GM03348 (cell line): ENCODE measurements around the gene RSPRY1.
A peak's percentile ranks its signal among the peaks of the same experiment; 100 is the strongest.

ENCODE experiments used
- DNase-seq: peaks from one replicate; pipeline ENCODE4 v3.0.0; 2012; ENCODE audit warnings: low spot score

Gene RSPRY1

DNA sequence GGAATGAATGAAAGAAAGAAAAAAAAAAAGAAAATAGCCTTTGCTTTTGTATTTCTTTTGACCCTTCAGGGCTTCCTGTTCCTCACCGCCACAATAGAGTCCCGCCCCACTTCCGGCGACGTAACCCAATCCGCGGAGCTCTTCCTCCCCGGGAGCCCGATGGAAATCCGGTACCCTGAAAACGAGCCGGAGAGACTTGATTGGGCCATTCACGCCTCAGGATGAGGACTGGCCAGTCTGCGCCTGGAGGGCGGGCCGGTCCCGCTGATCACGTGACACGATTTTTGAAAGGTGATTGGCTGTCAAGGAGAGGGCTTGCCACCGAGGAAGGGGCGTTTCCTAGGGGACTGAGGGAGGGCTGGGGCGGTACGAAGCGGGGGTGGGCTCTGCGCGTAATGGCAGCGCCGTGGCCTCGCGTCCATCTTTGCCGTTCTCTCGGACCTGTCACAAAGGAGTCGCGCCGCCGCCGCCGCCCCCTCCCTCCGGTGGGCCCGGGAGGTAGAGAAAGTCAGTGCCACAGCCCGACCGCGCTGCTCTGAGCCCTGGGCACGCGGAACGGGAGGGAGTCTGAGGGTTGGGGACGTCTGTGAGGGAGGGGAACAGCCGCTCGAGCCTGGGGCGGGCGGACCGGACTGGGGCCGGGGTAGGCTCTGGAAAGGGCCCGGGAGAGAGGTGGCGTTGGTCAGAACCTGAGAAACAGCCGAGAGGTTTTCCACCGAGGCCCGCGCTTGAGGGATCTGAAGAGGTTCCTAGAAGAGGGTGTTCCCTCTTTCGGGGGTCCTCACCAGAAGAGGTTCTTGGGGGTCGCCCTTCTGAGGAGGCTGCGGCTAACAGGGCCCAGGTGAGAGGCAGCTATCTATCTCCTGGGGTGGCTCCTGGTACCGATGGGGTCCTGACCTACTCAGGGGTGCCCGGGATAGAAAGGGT is at the start of gene RSPRY1, which contains the start of gene PSME3IP1:
TSS of gene RSPRY1 (plus strand) at position 385 of the 927 bp plus-strand sequence. CDS start 18,330 bp downstream, outside the sequence.
TSS of gene PSME3IP1 (minus strand) at position 95 of the 927 bp plus-strand sequence. CDS start 12,185 bp downstream, outside the sequence.
- peak; percentile 100 for DNase-seq

DNA sequence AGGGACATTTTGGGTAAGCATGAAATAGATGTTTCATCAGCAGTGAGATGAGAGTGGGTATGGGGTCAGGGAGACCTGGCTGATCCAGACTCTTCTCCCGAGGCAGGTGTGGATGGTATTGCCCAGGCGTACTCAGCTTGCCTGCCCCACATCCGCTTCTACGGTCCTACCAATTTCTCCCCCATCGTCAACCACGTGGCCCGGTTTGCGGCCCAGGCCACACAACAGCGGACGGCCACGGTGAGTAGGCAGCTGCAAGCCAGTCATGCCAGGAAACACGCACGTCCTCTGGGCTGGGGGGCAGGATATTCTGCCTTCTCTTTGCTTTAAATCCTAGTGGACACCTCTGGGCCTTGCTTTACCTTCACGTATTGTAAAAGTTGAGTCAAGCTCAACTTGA is 49.1 kb upstream of the RSPRY1 start:
- no peak for DNase-seq

DNA sequence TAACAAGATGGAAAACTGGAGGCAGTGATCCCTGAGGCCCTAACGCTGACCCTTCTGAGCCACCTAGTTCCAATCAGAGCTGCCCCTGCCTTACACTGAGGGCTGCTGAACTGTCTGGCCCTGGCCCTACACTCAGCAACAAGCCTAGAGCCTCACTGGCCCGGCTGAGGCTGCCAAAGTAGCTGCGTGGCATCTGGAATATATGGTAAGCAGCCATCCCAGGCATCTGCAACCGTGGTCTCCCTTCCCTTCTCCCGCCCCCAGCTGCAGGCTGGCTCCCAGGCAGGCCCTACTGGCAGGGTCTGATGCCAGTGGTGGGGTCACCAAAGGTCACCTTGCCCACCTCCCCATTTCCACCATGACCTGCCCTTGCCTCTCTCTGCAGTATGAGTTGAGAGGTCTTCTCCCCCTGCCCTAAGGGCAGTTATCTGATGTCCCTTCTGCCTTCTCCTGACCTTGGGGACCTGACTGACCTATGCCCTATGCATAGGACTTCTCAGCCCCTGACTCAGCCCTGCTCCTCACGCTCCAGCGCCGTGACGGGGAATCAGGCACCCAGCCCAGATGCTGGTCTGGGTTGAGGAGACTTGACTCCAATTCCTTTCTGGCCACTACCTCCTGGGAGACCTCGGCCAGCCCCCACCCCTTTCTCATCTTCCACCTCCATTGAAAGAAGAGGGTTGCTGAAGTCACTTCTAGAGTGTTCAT is 48.4 kb upstream of the RSPRY1 start:
- DNase-seq: no peak

DNA sequence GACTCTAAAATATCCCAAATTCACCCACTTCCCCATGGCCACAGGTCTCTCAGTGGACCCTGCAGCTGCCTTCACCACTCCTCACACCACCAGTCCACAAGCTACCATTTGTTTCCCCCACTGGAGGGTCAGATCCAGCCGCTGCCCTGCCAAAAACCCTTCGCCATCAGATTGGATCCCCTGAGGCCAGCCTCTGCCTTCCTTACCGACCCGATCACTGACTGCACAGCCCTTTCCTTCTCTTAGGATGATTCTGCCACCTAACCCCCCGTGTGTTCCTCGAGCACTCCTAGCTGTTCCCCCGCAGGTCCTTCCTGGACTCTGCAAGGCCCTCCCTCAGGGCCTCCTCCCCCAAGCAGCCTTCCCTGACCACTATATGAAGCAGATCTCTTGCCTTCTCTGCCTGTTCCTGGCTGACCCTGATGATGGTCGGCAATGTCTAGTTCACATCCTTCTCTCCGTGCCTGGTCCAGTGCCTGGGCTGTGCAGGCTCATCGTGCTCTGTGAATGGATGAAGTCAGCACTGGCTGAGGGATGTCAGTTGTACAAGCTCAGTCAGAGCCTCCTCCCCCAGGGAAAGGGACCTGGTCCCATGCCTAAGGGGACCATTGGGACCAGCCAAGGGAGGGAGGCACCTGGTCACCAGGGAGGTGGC is 47.7 kb upstream of the RSPRY1 start:
- no peak for DNase-seq

DNA sequence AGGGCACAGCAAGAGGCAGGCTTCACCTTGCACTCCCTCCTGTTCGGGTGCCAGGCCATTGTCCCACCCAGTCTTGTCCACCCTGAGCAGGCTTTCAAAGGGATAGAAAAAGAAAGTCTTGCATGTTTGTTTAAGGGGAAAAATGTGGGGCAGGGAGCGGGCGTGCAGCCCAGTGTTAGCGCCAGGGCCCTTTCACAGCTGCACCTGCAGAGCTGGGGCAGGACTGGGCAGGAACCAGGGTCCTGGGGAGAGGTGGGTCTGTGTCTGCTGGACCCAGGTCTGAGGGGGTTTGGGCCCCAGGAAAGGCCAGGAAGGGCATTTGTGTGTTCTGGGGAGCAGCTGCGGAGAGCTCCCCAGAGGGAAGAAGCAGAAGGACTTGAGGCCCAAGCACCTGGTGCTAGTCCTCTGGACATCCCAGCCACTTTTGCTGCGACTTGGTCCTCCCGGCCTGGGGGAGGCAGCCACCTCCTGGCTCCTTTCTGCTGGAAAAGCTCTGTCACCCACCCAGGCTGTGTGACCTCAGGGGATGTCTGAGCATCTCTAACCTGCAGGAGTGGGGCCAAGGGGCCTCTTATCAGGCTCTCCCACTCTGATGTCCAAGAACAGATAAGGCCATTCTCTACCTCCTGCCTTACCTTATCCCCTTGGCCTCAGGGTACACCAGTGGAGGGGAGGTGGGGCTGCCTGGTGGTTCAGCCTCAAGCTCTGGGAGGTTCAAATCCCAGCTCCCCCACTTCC is 45.0 kb upstream of the RSPRY1 start:
- no peak for DNase-seq

DNA sequence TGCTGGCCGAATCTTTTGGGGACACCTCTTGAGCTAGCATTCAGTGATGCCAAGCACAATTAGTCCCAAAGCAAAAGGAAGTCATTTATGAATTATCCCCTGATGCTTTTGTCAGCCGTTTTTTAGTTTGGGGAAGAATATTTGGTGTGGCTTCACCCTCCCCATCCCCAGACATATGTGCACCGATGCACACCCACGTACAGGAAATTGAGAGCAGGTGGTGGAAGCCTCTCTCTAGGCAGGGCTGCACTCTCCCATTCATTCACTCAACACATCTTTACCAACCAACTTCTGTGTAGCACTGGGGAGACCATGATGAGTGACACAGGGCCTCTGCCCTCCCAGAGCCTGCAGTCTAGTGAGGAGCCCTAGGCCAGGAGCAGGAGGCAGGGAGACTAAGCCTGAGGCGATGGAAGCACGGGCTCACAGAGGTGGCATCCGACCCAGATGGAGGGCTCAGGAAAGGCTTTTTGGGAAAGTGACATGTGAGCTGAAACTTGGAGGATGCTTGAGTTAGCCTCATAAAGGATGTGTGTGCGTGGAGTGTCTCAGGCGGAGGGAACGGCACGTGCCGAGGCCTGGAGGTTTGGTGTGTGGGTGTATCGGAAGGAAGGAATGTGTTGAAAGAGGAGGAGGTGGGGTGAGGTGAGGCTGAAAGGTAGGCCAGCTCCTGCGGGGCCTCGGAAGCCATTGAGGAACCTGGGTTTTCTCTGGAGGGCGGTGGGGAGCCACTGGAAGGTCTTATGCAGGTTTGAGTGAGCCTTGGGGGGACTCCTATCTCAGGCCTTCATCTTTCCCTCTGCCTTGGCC is 44.1 kb upstream of the RSPRY1 start:
- DNase-seq: no peak

DNA sequence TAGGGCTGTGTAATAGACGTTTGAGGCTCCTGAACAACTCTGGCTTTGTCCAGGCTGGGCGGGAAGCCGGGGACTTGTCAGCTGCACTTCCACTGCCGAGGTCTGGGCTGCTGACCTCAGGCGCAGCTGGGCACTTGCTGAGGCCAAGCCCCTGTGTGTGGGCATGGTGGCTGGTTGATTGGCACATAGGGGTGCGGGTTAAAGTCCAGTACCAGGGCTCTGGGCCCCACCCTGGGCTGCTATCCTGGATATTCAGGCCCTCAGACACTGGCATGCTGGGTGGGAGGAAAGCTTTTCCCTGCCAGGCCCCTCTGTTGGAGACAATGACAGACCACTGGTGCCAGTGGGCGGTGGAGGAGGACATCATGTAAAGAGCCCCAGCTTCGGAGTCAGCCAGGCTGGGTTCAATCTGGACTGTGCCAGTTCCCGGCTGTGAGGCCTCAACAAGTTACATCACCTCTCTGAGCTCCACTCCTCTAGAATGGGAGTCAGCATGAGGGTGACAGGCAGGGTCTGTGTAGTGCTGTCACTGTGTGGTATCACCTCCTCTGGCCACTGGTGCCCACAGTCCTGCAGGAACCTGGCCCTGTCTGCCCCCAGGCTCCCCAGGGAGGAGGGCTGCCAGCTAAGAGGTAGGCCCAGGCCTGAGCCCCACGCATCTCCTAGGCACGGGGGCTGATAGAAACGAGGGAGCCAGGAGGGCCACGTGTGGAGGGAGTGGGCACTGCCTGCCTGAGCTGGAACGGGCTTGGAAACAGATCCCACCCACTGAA is 42.8 kb upstream of the RSPRY1 start:
- DNase-seq: no peak

DNA sequence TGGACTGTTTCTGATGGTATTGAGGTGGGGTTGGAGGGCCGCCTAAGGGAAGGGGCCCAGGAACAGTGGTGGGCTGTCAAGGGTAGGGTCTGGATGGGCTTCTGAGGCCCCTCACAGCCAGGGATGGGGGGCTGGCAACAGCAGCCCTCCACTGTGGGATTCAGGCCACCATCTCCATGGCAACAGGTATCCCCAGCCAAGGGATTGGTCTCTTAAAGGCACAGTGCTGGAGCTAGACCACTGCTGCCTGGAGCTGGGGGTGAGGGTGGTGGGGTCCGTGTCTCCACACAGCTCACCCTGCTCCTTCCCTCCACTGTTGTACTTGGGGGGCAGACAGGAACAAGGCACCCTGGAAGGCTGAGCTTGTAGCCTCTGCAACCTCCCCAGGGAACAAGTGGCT is 42.1 kb upstream of the RSPRY1 start:
- DNase-seq: no peak

DNA sequence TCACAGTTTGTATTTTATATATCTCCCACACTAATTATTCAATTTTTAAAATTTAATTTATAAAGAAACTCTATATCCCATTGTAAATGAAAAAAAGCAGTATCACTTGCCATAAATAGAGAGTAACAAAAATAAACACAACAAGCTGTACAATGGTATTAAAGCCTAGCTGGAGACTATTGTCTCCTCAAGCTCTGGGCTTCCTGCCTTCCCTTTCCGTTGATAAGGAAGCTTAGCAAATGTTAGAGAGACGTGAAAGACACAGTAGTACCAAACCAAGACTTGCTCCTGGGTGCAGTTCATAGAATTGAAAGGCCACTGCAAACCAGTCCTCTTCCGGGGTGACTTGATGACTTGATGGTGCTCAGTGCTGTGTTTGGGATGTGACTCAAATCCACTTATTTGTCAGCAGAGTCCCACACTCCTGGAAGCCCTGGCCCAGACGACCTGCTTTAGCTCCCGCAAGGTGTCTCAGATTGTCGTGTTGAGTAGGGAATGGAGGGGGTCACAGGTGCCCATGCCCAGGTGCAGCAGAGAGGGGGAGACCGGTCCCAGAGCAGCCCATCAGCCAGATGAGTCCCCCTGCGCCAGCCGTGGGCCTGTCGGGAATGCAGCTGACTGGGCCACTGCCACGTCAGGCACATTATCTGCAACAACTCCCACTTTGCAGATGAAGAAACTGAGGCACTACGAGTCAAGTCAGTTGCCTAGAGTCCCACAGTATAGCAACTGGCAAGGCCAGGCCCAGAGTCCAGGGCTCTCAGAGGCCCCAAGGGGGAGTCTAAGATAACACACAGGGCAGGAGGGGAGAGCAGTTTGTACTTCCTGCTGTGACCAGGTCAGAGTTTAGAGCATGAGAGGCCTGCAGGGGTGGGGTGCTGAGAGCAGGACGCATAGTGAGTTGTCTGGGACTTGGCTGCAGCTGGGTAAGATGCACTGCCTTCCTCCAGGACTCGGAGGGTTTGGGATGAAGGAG is 40.8 kb upstream of the RSPRY1 start:
- DNase-seq: no peak

DNA sequence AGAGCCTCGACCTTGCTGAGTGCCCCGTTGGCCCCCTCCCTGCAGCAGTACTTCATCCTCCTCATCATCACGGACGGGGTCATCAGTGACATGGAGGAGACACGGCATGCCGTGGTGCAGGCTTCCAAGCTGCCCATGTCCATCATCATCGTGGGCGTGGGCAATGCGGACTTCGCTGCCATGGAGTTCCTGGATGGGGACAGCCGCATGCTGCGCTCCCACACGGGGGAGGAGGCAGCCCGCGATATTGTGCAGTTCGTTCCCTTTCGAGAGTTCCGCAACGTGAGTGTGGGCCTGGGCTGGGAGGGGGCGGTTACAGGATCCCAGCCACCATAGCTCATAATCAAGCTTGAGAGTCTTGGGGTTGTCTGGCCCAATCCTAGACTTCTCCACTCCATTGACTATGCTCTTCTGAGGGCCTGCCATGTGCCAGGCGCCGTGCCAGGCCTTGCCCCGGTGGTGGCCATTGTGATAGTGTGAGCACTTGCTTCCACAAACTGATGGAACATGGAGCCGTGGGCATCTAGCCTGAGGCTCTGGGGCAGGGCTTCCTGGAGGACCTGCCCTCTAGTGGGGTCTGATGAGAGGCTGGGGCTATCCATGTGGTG is 40.0 kb upstream of the RSPRY1 start:
- DNase-seq: no peak

DNA sequence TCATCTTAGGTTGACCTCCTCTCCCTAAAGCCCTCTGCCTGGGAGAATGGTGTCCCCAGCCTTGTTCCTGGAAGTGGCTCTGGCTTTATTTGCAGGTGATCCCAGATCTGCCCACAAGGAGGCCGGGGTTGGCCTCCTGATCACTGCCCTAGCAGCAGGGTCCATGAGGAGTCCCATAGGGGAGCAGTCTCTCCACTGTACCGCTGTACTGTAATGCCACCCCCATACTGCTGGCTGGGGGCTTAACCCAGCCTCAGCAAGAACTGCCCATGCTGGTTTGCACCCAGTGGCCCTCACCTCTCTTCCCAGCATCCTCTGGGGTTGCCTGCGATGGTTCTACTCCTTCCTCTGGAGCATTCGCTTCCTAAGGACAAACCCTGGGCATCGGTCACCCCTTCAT is 39.4 kb upstream of the RSPRY1 start:
- DNase-seq: peak; percentile 34

DNA sequence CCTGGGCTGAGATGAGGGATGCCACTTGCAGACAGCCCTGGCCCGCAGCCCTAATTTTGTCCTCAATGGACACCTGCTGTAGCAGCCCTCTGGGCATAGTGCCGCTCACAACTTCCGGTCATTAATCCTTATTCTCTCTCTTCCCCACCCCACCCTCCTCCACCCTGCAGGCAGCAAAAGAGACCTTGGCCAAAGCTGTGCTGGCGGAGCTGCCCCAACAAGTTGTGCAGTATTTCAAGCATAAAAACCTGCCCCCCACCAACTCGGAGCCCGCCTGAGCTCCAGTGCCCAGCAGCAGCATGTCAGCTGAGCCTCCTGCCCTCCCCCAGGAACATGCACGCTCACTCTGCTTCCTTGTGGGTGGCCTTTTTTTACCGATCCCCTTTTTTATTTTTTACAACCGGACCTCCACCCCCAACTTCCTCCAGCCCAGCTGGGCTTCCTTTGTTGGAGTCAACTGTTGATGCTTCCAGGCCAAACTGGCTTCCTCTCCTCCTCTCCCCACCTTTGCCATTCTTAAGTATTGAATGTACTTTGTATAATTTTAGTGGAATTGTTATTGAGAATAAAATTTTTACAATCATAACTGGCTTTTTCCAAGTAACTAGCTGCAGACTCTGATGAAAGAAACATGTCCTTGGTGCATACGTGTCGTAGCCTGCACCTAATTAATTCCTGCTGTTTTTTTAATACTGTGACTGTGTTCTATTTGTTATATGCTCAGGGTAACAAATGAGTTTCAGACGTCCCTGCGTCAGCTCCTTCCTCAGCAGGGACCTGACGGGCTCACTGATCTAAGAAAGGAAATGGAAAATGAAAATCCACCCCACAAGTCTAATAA is 38.5 kb upstream of the RSPRY1 start:
- DNase-seq: peak; percentile 43

DNA sequence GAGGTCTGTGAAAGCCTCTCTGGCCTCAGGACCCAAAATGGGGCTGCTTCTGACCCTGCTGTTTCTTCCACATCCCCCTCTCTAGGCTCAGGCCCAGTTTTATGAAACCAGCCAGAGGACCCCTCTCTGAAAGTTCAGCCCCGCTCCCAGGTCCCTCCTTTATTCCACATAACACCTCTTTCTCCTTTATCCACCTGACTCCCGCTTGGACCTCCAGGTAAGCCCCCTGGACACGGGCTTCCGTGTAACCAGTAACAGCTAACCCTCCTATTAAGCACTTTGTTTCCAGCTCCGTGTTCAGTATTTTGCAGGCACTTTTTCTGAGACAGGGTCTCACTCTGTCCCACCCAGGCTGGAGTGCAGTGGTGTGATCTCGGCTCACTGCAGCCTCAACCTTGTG is 37.6 kb upstream of the RSPRY1 start:
- no peak for DNase-seq

DNA sequence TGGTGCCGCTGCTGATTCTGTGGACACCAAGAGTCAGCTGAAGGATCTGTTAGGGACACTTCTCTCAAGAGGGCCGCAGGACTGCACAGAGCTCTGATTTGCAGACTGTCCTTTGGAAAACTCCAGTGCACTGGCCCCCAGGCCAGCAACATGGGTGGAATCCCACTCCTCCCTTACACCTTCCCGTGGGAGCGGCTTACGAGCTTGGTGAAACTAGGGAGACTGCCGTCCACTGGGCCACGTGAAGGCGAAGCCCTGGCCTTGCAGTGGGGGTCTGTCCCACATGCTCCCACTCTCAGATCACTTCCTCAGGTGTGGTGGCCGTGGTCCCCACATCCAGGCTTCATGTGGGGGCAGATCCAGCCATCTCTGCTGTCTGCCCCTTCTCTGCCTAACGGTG is 36.7 kb upstream of the RSPRY1 start:
- no peak for DNase-seq

DNA sequence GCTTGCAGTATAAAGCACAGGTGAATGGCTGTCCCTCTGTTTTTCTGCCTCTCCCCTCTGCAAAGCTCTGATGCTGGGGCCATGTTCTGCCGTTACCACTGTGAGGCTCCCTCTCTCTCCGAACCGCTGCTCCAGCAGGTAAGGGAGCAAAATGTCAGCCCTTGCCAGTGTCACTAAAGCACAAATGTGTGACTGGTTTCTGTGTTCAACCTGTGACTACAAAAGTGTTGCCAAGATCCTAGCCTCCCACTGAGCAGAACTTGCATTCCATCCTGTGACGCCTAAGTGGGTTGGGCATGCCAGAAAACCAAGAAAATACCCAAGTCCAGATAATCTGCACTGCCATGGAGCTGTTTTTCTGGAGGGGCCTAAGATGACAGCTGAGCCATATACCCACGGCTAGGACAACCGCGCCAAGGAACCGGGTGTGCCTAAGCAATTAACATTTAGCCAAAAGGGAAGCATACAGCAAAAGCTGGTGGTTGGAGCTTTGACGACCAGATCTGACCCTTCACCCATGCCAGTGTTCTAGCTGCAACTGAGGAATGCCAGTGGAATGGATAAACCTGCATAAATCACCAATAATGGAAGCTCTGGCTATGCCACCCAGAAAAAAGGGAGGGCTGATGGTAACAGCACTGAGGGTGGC is 35.3 kb upstream of the RSPRY1 start:
- DNase-seq: no peak

DNA sequence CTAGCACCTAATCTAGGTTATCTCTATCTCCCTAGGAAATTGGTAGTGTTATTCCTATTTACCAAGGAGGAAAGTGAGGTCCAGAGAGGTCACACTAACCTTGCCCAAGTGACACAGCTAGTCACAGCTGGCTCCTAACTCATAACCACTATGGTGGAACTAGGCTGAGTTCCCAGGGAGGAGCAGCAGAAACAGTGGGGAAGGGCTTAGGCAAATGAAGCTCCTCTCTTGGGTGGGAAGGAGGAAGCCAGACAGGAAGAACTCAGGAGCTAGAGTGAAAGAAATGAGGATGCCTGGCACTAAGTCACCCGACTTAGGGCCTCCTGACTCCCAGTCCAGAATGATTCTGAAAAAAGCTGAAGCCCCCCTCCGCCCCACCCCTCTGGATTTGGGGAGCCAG is 34.8 kb upstream of the RSPRY1 start:
- DNase-seq: no peak
